Large intestine (tissue), 12 donors: ENCODE data around the gene SEPTIN5. TPM values are rescaled to one million over a fixed set of nuclear protein-coding genes. Genes with fewer than 3 reads are reported as not detected.
A peak's percentile ranks its signal among the peaks of the same experiment; 100 is the strongest.

Source experiments
- DNase-seq, 2 donors: peaks; one replicate each; pipeline versions ENCODE4 v3.0.0 to v3.0.0-alpha.2; 2013
- H3K27ac ChIP-seq: one replicate; pipeline ENCODE4 v1.5.1; 2013; ENCODE audit warnings: low read length
- H3K27me3 ChIP-seq: 2 replicates; pipeline ENCODE4 v1.6.1; 2013; ENCODE audit warnings: low read length; ENCODE audit not compliant: control insufficient read depth, insufficient read depth
- H3K36me3 ChIP-seq: 2 replicates; pipeline ENCODE4 v1.6.1; 2013; ENCODE audit warnings: low read length; ENCODE audit not compliant: control insufficient read depth, insufficient read depth
- H3K4me1 ChIP-seq: one replicate; pipeline ENCODE4 v1.6.1; 2013; ENCODE audit warnings: low read length; ENCODE audit not compliant: control insufficient read depth, insufficient read depth
- H3K4me3 ChIP-seq: one replicate; pipeline ENCODE4 v1.5.1; 2013; ENCODE audit warnings: low read length
- H3K9me3 ChIP-seq: one replicate; pipeline ENCODE4 v1.6.1; 2013; ENCODE audit warnings: mild to moderate bottlenecking, low read depth, low read length, moderate library complexity; ENCODE audit not compliant: control insufficient read depth
- WGBS: methylation state at CpG from one replicate; pipeline ENCODE4 v1.1.5; 2013; ENCODE audit warnings: low lambda C conversion rate; ENCODE audit not compliant: insufficient coverage; 5-methylcytosine and 5-hydroxymethylcytosine counted together
- long read RNA-seq, 11 donors: transcript quantifications; one replicate each; lab custom pipeline, GENCODE V29; 2026
- polyA plus RNA-seq: library from polyadenylated mRNA; unstranded; fragments of 120-200 nt; gene quantifications from one replicate; pipeline ENCODE4 v1.2.1, GENCODE V29; 2013

The SEPTIN5 gene
- 24.9 TPM for polyA plus RNA-seq
- long read RNA-seq, donor 1, result 0 reads
- long read RNA-seq, donor 2, partial matches to known transcripts, result 0 of 1 reads
- long read RNA-seq, donor 2, other reads (novel, unspliced or antisense), result 0 of 1 reads
- long read RNA-seq, donor 3, partial matches to known transcripts, result 0 of 1 reads
- long read RNA-seq, donor 3, other reads (novel, unspliced or antisense), result 0 of 1 reads
- long read RNA-seq, donor 4, result 0 reads
- long read RNA-seq, donor 5, partial matches to known transcripts, result 0 of 6 reads
- long read RNA-seq, donor 5, other reads (novel, unspliced or antisense), result 6 of 6 reads
- long read RNA-seq, donor 6, partial matches to known transcripts, result 0 of 2 reads
- long read RNA-seq, donor 6, other reads (novel, unspliced or antisense), result 0 of 2 reads
- long read RNA-seq, donor 7, partial matches to known transcripts, result 0 of 4 reads
- long read RNA-seq, donor 7, other reads (novel, unspliced or antisense), result 0 of 4 reads
- long read RNA-seq, donor 8, partial matches to known transcripts, result 6 of 7 reads
- long read RNA-seq, donor 8, other reads (novel, unspliced or antisense), result 0 of 7 reads
- long read RNA-seq, donor 9, partial matches to known transcripts, result 0 of 2 reads
- long read RNA-seq, donor 9, other reads (novel, unspliced or antisense), result 0 of 2 reads
- long read RNA-seq, donor 10, partial matches to known transcripts, result 0 of 1 reads
- long read RNA-seq, donor 10, other reads (novel, unspliced or antisense), result 0 of 1 reads
- long read RNA-seq, donor 11, transcript SEPT5-201 (11 exons, 1,588 nt), result major isoform, 5 of 5 reads
- long read RNA-seq, donor 11, partial matches to known transcripts, result 0 of 5 reads
- long read RNA-seq, donor 11, other reads (novel, unspliced or antisense), result 0 of 5 reads

DNA sequence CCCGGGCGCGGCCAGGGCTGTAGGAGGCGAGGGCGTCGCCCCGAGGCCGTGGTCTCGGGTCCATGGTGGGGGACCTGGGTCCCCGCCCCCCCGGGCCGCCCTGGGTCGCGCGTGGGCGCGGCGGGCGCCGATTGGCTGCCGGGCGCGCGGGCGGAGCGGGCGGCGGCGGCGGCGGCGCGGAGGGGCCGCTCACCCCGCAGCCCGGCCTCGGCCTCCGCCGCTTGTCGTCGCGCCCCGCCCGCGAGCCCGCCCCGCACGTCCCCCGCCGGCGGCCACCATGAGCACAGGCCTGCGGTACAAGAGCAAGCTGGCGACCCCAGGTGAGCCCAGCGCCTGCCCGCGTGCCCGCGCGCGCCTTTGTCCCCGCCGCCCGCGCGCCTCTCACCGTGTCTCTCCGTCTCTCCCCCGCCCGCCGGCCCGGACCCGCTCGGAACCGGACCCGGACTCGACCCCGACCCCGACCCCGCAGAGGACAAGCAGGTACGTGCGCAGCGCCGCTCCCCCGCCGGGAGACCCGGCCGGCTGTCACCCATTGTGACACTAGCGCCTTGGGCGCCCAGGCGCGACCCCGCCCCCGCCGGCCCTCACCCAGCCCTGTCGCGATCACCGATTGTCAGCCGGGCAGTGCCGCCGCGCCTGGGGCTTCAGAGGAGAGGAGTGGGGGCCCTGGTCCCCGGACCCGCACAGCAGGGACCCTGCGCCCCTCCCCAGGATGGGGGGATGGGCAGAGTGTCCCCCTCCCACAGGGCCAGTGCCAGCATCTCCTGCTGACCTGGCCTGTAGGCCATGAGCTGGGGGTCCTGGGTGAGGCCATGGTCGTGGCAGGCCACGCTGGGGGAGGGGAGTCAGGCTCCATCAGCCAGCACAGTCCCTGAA is at the start of gene SEPTIN5:
TSS of gene SEPTIN5 (plus strand) at position 192 of the 876 bp plus-strand sequence. CDS start at position 278, 86 bp downstream.
- Histone ChIP-seq H3K36me3 (no peaks in the 10 kb centered on the region), H3K4me3 (peak within 1 kb of the TSS; percentile 35), H3K27ac (no peak within 1 kb of the TSS), H3K9me3 (no peaks in the 10 kb centered on the region), H3K4me1 (peaks cover 9% of the 10 kb centered on the region), H3K27me3 (peaks cover 38% of the 10 kb centered on the region)
- no CpG with 5 or more reads among the region's 106 CpGs for WGBS
- DNase-seq, result no peak

DNA sequence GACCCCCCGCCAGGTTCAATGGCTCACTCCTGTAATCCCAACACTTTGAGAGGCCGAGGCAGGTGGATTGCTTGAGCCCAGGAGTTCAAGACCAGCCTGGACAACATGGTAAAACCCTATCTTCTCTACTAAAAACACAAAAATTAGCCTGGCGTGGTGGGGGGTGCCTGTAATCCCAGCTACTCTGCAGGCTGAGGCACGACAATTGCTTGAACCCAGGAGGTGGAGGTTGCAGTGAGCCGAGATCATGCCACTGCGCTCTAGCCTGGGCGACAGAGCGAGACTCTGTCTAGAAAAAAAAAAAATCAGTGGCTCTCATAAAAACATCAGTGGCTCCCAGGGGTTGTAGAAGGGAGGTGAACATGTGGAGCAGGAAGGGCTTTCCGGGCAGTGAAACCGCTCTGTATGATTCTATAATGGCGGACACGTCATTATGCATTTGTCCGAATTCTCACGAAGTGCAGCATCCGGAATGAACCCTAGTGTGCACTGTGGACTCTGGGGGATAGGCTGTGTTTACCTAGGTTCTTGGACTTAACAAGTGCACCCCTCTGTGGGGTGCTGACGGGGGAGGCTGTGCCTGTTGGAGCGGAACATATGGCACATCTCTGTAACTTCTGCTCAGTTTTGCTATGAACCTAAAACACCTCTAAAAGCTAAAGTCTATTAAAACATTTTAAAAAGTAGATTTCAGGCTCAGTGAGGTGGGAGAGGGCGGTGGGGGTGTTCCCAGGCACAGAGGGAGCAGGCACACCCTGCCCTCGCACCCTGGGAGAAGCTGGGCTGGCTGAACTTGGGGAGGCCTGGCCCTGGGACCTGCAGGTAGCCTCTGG is 49.1 kb upstream of the SEPTIN5 start:
- H3K36me3 ChIP-seq, result no peaks in the 10 kb centered on the region

DNA sequence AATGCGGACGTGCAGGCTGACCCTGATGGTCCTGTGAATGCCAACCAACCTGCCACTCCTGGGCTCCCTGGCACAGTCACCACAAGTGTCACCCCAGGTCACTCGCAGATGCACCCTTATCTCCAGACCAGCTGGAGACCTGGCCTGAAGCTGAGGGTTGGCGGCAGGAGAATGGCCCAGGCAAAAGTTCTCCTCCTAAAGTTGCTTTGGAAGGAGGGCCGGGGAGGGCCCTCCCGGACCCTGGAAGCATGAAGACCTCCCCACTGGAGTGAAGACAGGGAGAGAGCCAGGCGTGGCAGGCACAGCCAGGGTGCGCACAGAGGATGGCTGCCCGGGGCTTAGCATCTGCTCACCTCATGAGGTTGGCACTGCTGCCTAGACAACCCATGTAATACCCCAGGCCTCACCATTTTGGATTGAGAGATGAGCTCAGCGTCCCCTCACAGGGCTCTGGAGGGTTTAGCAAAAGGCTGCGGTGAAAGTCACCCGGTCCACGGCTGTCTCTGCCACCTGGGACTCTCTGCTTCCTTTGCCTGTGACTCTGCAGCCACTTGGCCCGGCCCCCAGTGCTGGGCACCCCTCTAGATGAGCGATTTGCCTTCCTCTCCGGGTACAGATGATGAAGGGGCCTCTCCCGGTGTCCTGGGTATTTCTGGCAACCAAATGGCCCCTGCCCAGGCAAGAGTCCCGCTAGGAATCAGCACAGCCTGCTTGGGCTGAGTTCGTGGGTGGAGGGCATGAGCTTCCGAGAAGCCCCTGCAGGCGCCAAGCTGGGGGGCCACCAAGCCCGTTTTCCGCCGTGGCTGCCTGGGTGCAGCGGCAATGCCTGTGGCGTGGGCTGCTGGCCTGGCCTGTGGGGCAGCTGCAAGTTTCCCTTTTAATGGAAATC is 48.3 kb upstream of the SEPTIN5 start:
- DNase-seq, result no peak
- Histone ChIP-seq H3K27ac (no peak overlapping the region), H3K36me3 (no peaks in the 10 kb centered on the region), H3K9me3 (peaks cover 1% of the 10 kb centered on the region), H3K4me1 (no peaks in the 10 kb centered on the region), H3K27me3 (no peaks in the 10 kb centered on the region), H3K4me3 (no peak overlapping the region)
- no CpG with 5 or more reads among the region's 26 CpGs for WGBS

More for the DNA sequence above, 49.1 kb upstream of the SEPTIN5 start:
- H3K4me1 ChIP-seq, result no peaks in the 10 kb centered on the region
- H3K9me3 ChIP-seq, result no peaks in the 10 kb centered on the region
- no peak overlapping the region for H3K27ac ChIP-seq
- WGBS, result 100% methylated on average over 2 of the region's 19 CpGs
- no peak for DNase-seq
- no peak overlapping the region for H3K4me3 ChIP-seq
- H3K27me3 ChIP-seq, result no peaks in the 10 kb centered on the region

DNA sequence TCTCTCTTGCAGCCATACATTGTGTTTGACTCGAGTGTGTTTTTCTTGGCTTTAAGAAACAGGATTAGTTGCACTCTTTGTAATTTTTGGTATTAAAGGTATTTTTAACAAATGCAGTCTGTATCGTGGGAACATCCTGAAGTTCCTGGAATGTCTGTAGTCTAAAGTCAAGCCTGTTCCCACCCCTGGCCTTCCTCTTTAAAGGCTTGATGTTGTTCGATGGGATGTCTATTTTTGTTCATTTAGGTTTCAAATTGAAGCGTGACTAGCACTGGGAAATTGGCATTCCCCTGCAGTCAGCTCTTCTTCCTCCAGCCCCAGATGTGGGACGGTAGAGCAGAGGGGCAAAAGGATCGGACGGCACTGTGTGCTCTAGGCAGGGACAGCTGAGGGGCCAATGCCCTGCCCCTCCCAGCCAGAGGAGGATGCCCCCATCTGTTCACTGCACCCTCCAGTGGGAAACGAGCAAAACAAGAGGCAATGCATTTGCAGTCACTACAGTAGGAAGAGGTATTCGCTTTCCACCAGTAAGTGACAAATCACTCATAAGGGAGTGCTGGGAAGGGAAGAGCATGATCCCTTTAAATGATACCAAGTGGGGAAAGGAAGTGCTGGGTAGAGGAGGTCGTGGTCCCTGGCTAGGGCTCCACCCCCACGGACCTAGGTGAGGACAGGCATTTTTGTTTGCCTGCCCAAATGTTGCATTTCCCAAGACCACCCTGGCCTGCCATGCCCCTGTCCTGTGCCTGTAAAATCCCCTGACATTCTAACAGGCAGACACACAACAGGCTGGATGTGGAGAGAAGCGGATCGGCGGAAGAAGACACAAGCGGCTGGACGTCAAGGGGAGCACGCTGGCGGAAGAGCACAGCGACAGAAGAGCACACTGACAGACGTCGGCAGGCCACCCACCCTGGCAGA is 47.4 kb upstream of the SEPTIN5 start:
- DNase-seq, result no peak
- Histone ChIP-seq H3K27me3 (no peaks in the 10 kb centered on the region), H3K4me1 (no peaks in the 10 kb centered on the region), H3K36me3 (no peaks in the 10 kb centered on the region), H3K27ac (no peak overlapping the region), H3K4me3 (no peak overlapping the region), H3K9me3 (peaks cover 2% of the 10 kb centered on the region)
- no CpG with 5 or more reads among the region's 21 CpGs for WGBS

DNA sequence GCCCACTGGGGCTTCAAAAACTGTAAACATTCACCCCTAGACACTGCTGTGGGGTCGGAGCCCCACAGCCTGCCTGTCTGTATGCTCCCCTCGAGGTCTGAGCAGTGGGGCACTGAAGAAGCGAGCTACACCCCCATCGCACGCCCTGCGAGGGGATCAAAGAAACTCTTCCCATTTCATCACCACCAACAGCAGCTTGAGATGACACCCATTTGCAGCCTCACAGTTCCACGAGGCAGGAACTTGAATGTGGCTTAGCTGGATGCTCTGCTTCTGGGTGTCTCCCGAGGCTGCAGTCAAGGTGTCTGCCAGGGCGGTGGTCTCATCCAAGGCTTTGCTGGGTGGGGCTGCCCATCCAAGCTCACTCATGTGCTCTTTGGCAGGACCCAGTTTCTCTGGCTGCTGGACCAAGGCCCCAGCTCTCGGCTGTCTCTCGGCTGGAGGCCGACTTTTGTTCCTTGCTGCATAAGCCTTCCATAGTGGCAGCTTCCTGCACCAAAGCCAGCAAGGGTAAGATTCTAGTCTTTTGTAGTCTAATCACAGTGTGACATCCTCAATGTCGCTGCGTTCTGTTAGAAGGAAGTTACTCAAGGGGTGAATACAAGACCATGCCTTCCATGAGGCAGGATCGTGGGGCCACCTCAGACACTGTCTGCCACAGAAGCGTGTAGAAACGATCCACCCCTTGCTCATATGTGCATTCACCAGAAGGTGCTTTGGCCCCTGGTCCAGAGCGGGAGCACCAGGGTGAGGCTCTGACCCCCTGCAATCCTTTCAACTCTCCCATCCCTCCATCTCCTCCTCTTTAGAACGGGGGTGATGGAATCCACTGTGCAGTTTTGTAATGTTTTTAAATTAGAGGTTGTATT is 46.2 kb upstream of the SEPTIN5 start:
- Histone ChIP-seq H3K27ac (no peak overlapping the region), H3K27me3 (no peaks in the 10 kb centered on the region), H3K4me1 (no peaks in the 10 kb centered on the region), H3K4me3 (no peak overlapping the region), H3K36me3 (no peaks in the 10 kb centered on the region), H3K9me3 (peaks cover 2% of the 10 kb centered on the region)
- no CpG with 5 or more reads among the region's 19 CpGs for WGBS
- DNase-seq, result no peak

DNA sequence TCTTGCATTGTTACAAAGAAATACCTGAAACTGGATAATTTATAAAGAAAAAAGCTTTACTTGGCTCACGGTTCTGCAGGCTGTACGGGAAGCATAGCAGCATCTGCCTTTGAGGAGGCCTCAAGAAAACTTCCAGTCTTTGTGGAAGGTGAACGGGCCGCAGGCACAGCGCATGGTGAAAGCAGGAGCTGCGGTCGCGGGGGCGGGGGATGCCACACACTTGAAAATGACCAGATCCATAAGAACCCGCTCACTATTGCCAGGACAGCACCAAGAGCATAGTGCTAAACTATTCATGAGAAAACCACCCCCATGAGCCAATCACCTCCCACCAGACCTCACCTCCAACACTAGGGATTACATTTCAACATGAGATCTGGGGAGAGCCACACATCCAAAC is 45.6 kb upstream of the SEPTIN5 start:
- Histone ChIP-seq H3K27ac (no peak overlapping the region), H3K27me3 (no peaks in the 10 kb centered on the region), H3K4me1 (no peaks in the 10 kb centered on the region), H3K9me3 (peaks cover 2% of the 10 kb centered on the region), H3K4me3 (no peak overlapping the region), H3K36me3 (no peaks in the 10 kb centered on the region)
- WGBS, result no CpG with 5 or more reads among the region's 10 CpGs
- DNase-seq, result no peak

DNA sequence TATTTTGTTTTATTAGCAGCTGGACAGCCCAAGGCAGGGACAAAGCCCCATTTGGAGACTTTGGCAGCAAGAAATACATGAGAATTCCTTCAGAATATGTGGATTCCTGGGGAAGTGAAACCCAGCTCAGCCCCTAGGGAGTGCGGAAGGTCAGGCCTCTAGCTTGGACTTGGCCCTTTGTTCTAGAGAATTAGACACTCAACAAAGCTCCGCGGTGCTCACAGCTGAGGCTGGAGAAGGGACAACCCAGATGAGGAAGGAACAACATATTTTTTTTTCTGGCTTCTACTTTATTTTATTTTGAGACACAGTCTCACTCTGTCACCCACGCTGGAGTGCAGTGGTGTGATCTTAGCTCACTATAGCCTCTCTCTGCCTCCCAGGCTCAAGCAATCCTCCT is 44.7 kb upstream of the SEPTIN5 start:
- no peak overlapping the region for H3K27ac ChIP-seq
- peaks cover 2% of the 10 kb centered on the region for H3K9me3 ChIP-seq
- H3K4me1 ChIP-seq, result no peaks in the 10 kb centered on the region
- 60% methylated on average over 1 of the region's 4 CpGs for WGBS
- no peak for DNase-seq
- no peaks in the 10 kb centered on the region for H3K27me3 ChIP-seq
- no peak overlapping the region for H3K4me3 ChIP-seq
- no peaks in the 10 kb centered on the region for H3K36me3 ChIP-seq

DNA sequence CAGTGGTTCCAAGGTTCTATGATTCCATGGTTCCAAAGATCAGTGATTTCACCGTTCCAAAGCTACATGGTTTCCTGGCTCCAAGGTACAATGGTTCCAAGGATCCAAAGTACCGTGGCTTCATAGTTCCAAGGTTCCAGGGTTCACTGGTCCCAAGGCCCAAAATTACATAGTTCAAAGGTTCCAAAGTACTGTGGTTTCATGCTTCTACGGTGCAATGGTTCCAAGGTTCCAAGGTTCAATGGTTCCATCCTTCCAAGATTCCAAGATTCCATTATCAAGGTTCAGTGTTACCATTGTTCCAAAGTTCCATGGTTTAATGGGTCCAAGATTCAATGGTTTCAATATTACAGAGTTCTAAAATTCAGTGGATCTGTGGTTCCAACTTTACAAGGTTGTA is 43.0 kb upstream of the SEPTIN5 start:
- Histone ChIP-seq H3K27me3 (no peaks in the 10 kb centered on the region), H3K4me1 (no peaks in the 10 kb centered on the region), H3K4me3 (no peak overlapping the region), H3K27ac (no peak overlapping the region), H3K36me3 (no peaks in the 10 kb centered on the region), H3K9me3 (peaks cover 2% of the 10 kb centered on the region)
- no peak for DNase-seq
- no CpG with 5 or more reads among the region's 3 CpGs for WGBS
